ENCODE data around the gene GFOD1.

GFOD1 gene

DNA sequence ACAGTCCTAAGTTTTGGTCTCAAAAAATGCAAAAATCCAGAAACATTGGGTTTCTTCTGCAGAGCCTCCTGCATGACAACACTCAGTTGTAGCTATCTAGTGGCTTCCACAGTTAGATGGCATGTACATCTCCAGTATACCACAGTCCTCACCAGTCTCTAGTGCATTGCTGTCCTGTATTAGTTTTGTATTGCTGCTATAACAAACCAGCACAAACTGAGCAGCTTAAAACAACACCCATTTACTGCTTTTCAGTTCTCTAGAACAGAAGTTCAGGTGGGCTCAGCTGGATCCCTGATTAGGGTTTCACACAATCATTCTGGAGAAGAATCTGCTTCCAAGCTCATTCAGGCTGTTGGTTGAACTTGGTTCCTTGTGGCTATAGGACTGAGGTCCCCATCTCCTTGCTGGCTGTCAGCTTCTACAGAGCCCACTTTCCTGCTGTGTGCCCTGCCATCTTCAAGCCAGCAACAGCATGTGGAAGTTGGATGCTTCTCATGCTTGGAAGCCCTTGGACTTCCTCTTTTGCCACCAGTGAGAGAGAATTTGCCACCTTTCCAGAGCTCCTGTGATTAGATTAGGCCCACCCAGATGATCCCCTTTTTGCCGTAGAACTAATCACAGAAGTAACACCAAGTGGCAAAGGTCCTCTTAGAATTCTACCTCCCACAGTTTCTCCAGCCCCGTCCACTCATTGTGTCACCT, 110.2 kb downstream of the GFOD1 start:
- DNase-seq (ENCODE audit: low spot score) = no peak

- DNase-seq (ENCODE audit: low spot score) = no peak
Measured at GRCh38 chr6:13375360-13375878, 112.0 kb downstream of the GFOD1 start.

GRCh38 chr6:13373919-13374318, 113.5 kb downstream of the GFOD1 start:
- DNase-seq (ENCODE audit: low spot score) = no peak

- no peak for DNase-seq (ENCODE audit: low spot score)
Measured at GRCh38 chr6:13373488-13373886, 113.9 kb downstream of the GFOD1 start.

DNA sequence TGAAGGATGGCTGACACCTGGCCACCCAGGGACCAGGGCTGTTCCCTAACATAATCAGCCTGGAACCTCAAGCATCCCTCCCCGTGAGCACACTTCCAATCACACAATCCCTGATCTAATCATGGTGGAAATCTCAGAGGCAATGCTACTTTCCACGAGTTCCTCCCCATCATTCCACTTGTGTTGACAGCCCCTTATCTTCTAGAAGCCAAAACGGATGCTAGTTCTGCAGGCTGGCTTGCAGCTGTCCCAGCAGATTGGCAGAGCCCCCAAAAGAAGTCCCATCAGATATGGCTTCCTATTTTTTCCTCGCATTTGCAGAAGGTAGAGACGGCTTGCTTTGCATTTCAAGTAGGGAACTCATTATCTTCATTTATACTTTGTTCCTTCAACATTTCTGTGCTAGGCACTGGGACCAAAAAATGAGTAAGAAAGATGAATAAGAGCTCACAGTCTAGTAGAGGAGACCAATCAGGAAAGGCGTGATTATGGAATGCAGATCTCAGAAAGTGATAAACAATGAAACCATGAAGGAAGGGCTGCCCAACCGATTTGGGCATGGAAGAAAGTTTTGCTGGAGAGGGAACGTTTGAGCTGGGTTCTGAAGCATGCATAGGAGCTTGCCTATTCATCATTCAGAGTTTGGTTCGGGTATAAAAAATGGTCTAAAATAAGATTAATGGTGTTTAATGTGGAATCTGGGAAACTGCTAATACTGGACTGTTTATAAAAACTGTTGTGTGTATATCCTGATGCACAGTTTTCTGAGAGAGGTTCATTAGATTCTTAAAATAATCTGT, 114.5 kb downstream of the GFOD1 start:
- DNase-seq (ENCODE audit: low spot score) = no peak

GRCh38 chr6:13372076-13372475, 115.3 kb downstream of the GFOD1 start:
- no peak for DNase-seq (ENCODE audit: low spot score)

GRCh38 chr6:13371421-13372072, 115.9 kb downstream of the GFOD1 start:
- DNase-seq (ENCODE audit: low spot score) = no peak

- no peak for DNase-seq (ENCODE audit: low spot score)
Measured at GRCh38 chr6:13370623-13371022, 116.8 kb downstream of the GFOD1 start.

- DNase-seq (ENCODE audit: low spot score) = no peak
Measured at GRCh38 chr6:13369591-13369990, 117.8 kb downstream of the GFOD1 start.

DNA sequence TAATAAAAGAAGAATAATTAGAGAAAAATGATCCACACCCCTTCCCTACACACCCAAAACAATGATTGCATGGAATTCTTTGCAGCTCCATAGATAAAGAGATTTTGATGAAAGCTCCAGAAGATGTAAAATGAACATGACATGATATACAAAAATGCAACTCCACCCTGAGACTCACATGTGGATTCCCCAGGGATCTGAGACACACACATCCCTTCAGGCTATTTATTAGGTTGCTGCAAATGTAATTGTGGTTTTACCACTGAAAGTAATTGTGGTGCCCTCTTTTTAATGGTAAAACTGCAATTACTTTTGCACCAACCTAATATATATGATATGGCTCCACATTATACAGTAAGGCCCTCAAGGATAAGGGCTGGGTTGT, 118.7 kb downstream of the GFOD1 start:
- no peak for DNase-seq (ENCODE audit: low spot score)

DNA sequence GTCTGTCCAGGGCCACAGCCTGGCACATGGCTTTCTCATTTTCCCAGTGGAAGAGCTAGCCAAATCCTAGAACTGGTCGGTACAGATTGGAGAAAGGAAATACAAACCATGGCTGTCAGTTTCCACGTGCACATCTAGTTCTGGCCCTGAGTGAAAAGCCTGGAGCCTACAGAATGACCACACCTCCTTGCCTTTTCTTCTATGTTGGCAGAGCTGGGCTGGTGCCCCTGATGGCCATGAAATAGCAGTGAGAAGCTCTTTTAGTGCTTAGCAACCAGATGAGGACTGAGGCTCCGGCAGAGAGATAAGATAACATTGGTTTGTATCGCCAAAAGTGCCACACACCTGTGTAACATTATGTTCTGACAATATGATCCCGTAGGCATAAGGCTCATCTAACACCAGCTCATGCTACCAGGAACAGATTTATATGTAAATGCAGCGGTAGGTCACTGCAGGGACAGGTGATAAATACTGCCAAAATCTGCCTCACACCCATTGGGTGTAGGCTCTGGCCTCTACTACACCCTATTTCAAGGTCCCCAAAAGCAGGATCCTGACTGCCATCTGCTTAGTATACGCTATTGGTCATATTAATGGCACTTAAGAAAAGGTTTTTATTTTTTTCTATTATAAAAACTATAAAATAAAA, 119.2 kb downstream of the GFOD1 start:
- DNase-seq (ENCODE audit: low spot score) = no peak

GRCh38 chr6:13367396-13367795, 120.0 kb downstream of the GFOD1 start:
- DNase-seq (ENCODE audit: low spot score) = no peak

DNA sequence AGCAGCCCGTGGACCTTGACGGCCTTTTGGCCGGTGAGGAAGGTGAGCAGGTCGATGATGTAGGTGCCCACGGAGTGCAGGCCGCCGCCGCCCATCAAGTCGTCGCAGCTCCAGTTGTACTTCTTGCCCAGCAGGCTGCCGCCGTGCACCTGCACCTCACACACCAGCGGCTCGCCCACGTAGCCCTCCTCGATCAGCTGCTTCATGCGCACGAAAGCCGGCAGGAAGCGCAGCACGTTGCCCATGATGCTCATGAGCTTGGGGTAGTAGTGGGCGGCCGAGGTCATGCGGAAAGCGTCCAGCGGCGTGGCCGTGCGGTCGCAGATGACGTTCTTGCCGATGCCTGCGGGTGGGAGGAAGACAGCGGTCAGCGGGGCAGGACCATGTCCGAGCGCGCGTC, 122.1 kb downstream of the GFOD1 start:
- no peak for DNase-seq (ENCODE audit: low spot score)

DNA sequence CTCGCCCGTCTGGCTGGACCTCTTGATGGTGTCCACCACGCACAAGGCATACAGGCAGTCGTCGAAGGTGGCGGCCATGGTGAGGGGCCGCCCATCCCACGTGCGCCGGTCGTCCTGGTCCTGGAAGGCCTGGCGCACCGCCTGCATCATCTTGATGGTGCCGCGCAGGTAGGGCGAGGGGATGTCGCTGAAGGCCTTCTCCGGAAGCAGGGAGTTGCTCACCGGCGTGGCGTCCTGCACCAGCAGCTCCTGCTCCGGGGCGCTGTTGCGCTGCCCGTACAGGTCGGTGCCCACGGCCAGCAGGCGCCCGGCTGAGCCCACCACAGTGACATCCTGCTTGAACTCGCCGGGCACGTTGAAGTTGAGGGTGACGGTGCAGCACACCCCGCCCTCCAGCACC, 122.6 kb downstream of the GFOD1 start:
- DNase-seq (ENCODE audit: low spot score) = no peak

DNA sequence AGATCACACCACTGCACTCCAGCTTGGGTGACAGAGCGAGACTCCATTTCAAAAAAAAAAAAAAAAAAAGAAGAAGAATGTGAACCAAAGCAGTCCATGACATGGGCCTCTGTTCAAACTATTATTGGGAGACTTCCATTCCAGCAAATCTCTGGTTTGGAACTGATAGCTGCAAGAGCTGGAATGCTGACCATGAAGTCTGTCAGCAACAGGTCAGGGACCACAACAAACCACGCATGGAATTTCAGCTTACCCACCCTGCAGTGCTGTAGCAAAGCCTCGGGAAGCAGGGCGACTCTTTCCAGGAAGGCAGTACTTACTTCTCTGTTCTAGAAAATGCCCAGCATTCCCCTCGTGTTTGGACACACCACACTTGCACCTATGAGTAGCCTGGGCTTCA, 125.0 kb downstream of the GFOD1 start:
- DNase-seq (ENCODE audit: low spot score) = no peak

DNA sequence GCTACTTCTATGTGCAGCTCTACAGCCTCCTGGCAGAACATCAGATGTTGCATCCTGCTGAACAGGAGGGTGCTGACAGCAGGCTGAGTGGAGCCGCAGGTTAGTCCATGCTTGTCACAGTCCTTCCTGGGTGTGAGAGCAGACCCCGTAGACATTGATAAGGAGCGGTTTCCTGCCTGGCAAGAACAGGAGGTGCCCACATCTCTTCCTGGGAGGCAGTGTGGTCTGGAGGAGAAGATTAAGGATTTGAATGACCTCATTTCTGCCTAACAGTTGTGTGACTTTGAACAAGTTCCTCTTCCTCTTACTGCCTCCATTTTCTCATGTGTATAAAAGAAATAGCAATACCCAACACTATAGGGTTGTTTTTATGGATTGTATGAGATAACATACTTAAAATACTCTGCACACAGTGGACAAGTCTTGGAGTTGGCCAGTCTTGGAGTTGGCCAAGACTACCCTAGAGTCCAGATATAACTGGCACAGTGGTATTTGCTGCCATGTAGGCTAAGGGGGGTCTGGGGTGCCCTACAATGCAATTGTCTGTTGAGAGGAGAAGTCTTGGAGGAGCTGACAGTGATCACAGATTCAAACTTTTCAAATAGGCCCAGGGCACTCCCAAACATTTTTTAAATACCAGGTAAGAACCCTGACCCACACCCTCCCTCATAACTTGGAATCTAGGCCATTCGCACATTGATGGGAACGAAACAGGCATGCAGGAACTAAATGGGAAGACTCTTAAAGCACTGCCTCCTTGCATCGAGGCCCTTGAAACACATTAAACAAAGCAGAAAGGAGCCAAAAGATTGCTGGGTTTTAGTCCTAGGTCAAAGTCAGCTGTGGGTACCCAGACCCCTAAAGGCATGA, 126.5 kb downstream of the GFOD1 start:
- no peak for DNase-seq (ENCODE audit: low spot score)

- no peak for DNase-seq (ENCODE audit: low spot score)
Measured at GRCh38 chr6:13359287-13359686, 128.1 kb downstream of the GFOD1 start.

DNA sequence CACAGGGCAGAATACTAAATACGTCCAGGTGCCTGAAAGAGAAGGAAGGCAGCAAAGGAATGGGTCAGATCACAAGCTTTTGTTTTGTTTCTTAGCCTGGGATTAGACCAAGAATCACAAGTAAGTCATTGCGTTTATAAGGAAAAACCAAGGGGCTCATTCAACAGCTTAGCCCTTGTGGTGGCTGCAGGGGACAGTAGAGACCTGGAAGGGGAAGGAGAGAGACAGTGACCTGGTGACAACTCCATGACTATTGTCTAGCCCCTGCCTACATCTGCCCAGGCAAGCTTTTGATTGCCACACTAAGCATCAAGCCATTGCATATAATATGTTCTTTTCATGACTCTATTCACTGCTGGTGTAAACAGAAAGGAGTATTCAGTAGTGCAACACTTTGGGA, 128.9 kb downstream of the GFOD1 start:
- DNase-seq (ENCODE audit: low spot score) = no peak

DNA sequence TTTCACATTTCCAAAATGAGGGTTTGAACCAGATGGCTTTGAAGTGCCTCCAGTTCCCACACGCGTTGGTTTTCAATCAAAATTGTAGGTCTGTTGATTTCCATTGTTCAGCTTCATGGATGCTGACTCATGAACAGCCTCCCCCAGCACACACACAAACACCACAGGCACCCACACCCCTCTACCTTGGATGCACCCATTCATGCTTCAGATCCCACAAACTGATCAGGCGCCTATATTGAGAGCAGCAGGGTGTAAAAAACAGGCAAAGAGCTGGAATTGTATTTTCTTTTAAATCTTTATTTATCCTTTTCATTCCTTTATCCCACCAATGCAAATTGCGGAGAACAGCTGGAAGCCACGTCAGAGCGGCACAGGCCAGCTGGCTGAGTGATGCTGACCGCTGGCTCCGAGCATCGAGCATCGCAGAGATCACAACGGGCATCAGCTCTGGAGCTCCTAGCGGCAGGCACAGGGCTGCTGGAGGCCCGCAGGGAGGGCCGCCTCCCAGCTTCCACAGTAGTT, 129.8 kb downstream of the GFOD1 start:
- DNase-seq (ENCODE audit: low spot score) = no peak

GRCh38 chr6:13355999-13356785, 131.2 kb downstream of the GFOD1 start:
- peak; percentile 84 for DNase-seq (ENCODE audit: low spot score)

Data from germinal center (tissue), 1 donor.